Fibroblast of pulmonary artery (primary cell): ENCODE data around the gene ARHGAP32.

Experiments used
- DNase-seq: peaks from one replicate; pipeline ENCODE4 v3.0.0-alpha.2; 2010; ENCODE audit warnings: low read depth
- H3K4me3 ChIP-seq: replicated peaks from 2 replicates; pipeline ENCODE4 v1.5.1; 2011; ENCODE audit warnings: low read depth, mild to moderate bottlenecking, control low read depth, low read length, moderate library complexity
- TF ChIP-seq, protein P1 (sequence below): IDR thresholded peaks from 2 replicates; pipeline ENCODE4 v1.5.1; 2011; ENCODE audit warnings: mild to moderate bottlenecking, control low read depth, low read length, inconsistent platforms; ENCODE audit errors: missing control alignments

The ARHGAP32 gene

DNA sequence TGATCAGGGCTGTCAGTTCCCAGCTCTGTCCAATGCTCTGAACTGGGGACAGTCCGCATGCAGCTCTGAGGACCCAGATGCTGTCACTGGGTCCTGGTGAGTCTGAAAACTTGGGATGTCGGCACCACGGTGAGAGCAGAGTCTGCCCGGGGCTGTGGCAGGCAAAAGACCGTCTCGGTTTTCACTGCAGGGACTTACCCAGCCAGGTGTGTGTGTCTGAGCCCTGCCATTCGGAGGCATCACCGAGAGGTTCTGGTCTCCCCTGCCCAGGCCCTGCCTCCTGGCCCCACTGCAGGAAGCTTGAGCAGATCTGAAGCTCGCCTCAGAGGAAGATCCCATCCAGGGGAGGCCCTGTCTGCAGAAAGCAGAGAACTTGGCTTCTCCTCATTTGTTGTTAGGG, 254.6 kb downstream of the ARHGAP32 start:
- TF ChIP-seq, protein P1, sequence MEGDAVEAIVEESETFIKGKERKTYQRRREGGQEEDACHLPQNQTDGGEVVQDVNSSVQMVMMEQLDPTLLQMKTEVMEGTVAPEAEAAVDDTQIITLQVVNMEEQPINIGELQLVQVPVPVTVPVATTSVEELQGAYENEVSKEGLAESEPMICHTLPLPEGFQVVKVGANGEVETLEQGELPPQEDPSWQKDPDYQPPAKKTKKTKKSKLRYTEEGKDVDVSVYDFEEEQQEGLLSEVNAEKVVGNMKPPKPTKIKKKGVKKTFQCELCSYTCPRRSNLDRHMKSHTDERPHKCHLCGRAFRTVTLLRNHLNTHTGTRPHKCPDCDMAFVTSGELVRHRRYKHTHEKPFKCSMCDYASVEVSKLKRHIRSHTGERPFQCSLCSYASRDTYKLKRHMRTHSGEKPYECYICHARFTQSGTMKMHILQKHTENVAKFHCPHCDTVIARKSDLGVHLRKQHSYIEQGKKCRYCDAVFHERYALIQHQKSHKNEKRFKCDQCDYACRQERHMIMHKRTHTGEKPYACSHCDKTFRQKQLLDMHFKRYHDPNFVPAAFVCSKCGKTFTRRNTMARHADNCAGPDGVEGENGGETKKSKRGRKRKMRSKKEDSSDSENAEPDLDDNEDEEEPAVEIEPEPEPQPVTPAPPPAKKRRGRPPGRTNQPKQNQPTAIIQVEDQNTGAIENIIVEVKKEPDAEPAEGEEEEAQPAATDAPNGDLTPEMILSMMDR: no peak
- H3K4me3 ChIP-seq: no peak overlapping the region
- no peak for DNase-seq

DNA sequence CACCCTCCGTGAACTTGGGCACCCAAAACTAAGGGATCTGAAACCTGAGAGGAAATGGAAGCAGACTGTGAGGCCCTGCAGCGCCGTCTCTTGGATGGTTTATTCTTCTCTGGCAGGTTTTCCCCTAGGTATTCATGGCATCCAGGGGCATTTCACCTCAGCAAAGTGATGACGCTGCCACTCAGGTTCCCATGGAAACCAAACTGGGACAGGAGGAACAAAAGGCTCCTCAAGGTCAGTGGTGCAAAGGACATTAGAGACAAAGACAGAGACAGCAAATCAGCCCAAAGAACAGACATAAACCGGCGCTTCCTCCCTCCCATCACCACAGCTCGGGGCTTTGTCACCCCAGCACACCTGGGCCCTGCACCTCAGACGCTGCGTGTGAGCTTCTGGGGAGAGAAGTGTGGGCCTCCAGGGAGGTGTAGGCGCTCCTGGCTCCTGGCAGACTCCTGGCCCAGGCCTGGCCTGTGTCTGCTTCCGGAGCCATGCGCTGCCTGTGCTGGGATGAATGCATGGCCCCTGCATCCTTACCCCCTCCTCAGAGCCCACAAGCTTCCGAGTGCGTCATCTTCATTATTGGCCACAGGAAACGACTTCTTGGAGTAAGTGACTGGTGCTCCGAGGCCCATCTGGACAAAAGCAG, 255.4 kb downstream of the ARHGAP32 start:
- no peak for DNase-seq
- TF ChIP-seq, protein P1: no peak
- H3K4me3 ChIP-seq: no peak overlapping the region

DNA sequence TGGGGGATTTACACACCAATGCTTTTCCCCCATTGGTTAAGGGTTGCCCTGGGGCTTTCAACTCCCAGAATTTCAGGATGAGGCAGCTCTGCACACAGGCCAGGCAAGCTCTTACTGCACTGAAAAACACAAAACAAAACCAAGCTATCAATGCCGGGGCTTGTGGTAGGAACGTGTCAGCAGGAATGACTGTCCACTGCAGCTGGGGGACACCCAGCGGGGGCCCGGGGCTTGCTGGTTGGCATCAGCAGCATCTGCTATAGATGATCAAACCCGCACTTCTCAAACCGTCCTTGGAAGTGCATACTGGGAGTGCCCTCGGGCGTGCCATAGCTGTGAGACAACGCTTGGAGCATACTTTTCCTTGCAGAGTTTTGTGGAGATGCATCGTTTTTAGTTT, 257.2 kb downstream of the ARHGAP32 start:
- DNase-seq: no peak
- no peak overlapping the region for H3K4me3 ChIP-seq
- TF ChIP-seq, protein P1: no peak

DNA sequence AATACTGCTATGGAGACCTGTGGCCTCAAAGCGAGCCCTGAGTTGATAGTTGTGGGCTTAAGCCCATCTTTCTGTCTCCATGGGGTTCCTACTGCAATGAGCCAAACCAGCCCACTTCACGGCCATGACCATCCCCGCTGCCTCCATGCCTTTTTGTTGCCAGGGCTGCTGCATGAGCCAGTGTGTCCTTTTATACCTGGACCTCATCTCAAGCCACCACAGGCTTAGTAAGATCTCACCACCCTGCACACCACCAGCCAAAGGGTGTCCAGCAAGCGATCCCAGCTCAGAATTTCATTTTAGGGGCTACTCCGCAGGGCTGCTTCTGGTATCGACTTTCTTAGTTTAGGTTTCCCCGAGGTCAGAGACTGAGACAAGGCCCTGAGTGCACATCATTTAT, 257.8 kb downstream of the ARHGAP32 start:
- DNase-seq: no peak
- TF ChIP-seq, protein P1: no peak
- no peak overlapping the region for H3K4me3 ChIP-seq

DNA sequence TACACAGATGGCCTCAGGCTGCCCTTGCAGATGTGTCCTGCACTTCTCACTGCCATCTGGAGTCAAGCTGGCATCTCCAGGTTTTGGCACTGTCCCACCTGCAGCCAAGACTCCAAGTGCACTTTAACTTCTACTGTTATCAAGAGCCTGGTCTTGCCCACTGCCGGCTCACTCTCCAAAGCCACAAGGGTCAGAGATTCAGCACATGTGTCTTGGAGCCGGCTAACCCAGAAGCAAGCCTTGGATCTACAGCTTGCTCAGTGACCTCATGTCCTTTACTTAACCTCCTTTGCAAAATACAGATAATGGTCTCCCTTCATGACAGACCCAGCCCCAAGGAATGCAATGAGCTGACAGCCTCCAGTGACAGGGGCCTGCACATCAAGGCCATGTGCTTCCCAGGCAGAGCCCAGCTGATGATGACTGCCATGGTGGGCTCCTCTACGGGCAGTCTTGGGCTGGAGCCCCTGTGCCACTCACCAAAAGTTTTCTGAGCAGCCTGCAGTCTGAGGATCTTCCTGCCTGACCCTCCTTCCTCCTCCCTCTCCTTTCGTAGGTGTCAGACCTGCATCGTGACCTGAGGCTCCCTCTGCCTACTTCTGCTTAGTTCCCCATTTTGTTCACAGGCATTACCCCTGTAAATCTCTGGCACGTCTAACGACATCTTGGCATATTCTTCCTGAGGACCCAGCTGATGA, 258.5 kb downstream of the ARHGAP32 start:
- DNase-seq: no peak
- H3K4me3 ChIP-seq: no peak overlapping the region
- TF ChIP-seq, protein P1: no peak

DNA sequence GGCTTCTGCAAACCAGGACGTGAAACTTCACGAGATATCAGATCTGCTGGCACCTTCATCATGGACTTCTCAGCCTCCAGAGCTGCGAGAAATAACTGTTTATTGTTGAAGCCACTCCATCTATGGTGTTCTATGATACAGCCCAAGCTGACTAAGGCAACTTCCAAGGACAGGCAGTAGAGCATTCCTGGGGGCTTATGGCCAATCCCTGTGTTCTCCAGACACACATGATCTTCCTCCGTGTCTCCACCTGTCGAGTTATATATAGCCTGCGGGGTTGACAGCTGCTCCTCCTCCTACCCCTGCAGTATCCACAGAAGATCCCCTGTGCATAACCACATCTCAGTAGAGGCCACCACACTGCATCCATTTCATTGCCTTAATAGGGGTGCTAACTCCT, 260.5 kb downstream of the ARHGAP32 start:
- TF ChIP-seq, protein P1: no peak
- H3K4me3 ChIP-seq: no peak overlapping the region
- no peak for DNase-seq

DNA sequence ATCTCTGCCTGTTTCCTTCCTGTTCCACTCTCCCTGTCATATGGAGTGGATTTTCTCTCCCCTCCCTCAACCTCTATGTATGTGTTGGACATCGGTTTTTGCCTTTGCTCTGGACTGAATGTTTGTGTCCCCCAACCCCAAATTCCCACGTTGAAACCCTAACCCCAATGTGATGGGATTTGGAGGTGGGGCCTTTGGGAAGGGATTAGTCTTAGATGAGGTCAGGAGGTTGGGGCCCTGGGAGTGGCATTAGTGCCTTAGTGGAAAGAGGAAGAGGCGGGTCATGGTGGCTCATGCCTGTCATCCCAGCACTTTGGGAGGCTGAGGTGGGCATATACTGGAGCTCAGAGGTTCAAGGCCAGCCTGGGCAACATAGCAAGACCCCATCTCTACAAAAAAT, 261.1 kb downstream of the ARHGAP32 start:
- no peak overlapping the region for H3K4me3 ChIP-seq
- DNase-seq: no peak
- TF ChIP-seq, protein P1: no peak
